Liver (tissue), 9 donors: ENCODE measurements around the gene GNG8. TPM values are rescaled to one million over a fixed set of nuclear protein-coding genes. Genes with fewer than 3 reads are reported as not detected.

ENCODE experiments used
- DNase-seq: peaks from one replicate; pipeline ENCODE4 v3.0.0-alpha.2; 2017; ENCODE audit warnings: low spot score
- H3K27ac ChIP-seq, 2 donors: one replicate each; pipeline ENCODE4 v1.7.0; 2013; ENCODE audit warnings: inconsistent platforms in 2 of 2, low read length in 2 of 2, control low read depth in 1 of 2, low read depth in 1 of 2, mild to moderate bottlenecking in 1 of 2
- H3K27me3 ChIP-seq, 4 donors: one replicate each; pipeline versions ENCODE4 v1.6.1 to v1.7.0; 2013; ENCODE audit warnings: low read length in 3 of 4, inconsistent platforms in 1 of 4, mild to moderate bottlenecking in 1 of 4, moderate library complexity in 1 of 4; ENCODE audit not compliant: control insufficient read depth in 4 of 4, insufficient read depth in 4 of 4
- H3K36me3 ChIP-seq, 4 donors: one replicate each; pipeline versions ENCODE4 v1.6.1 to v1.7.0; 2013; ENCODE audit warnings: low read length in 3 of 4, mild to moderate bottlenecking in 3 of 4, low read depth in 1 of 4, moderate library complexity in 1 of 4; ENCODE audit not compliant: control insufficient read depth in 4 of 4, insufficient read depth in 3 of 4
- H3K4me1 ChIP-seq, 4 donors: one replicate each; pipeline versions ENCODE4 v1.6.1 to v1.7.0; 2013; ENCODE audit warnings: low read length in 3 of 4, mild to moderate bottlenecking in 3 of 4, moderate library complexity in 1 of 4; ENCODE audit not compliant: control insufficient read depth in 4 of 4, insufficient read depth in 4 of 4
- H3K4me3 ChIP-seq, 3 donors: one replicate each; pipeline versions ENCODE4 v1.6.1 to v1.7.0; 2013; ENCODE audit warnings: low read length in 3 of 3, control low read depth in 1 of 3, low read depth in 1 of 3, mild to moderate bottlenecking in 1 of 3
- H3K9ac ChIP-seq, 2 donors: one replicate each; pipeline ENCODE4 v1.7.0; 2013; ENCODE audit warnings: low read length in 2 of 2, mild to moderate bottlenecking in 2 of 2, moderate library complexity in 2 of 2, control low read depth in 1 of 2, low read depth in 1 of 2
- H3K9me3 ChIP-seq, 4 donors: one replicate each; pipeline versions ENCODE4 v1.6.1 to v1.7.0; 2013; ENCODE audit warnings: low read length in 3 of 4; ENCODE audit not compliant: control insufficient read depth in 4 of 4
- ATF3 ChIP-seq: IDR thresholded peaks from 2 replicates; pipeline ENCODE4 v1.6.1; 2016; ENCODE audit warnings: antibody characterized with exemption
- EGR1 ChIP-seq, 2 donors: IDR thresholded peaks; 2 replicates each; pipeline ENCODE4 v1.6.1; 2016 to 2018; ENCODE audit warnings: antibody characterized with exemption in 2 of 2, low read depth in 2 of 2
- FOXA1 ChIP-seq: IDR thresholded peaks from 2 replicates; pipeline ENCODE4 v1.6.1; 2016; ENCODE audit warnings: antibody characterized with exemption
- FOXA2 ChIP-seq: IDR thresholded peaks from 2 replicates; pipeline ENCODE4 v1.6.1; 2016; ENCODE audit warnings: antibody characterized with exemption
- GABPA ChIP-seq, 2 donors: IDR thresholded peaks in 1 of 2; conservative IDR thresholded peaks in 1 of 2; 2 replicates each; pipeline ENCODE4 v1.6.1; 2016; ENCODE audit warnings: antibody characterized with exemption in 2 of 2, mild to moderate bottlenecking in 1 of 2, moderate library complexity in 1 of 2
- HNF4A ChIP-seq, 2 donors: conservative IDR thresholded peaks; 2 replicates each; pipeline ENCODE4 v1.6.1; 2016; ENCODE audit warnings: antibody characterized with exemption in 2 of 2, mild to moderate bottlenecking in 2 of 2
- HNF4G ChIP-seq: IDR thresholded peaks from 2 replicates; pipeline ENCODE4 v1.6.1; 2016; ENCODE audit warnings: antibody characterized with exemption
- JUND ChIP-seq, 2 donors: IDR thresholded peaks; 2 replicates each; pipeline ENCODE4 v1.6.1; 2016; ENCODE audit warnings: antibody characterized with exemption in 2 of 2
- MAX ChIP-seq: IDR thresholded peaks from 2 replicates; pipeline ENCODE4 v1.6.1; 2016; ENCODE audit warnings: antibody characterized with exemption
- NR2F2 ChIP-seq: IDR thresholded peaks from 2 replicates; pipeline ENCODE4 v1.6.1; 2016; ENCODE audit warnings: antibody characterized with exemption
- RAD21 ChIP-seq, 2 donors: IDR thresholded peaks; 2 replicates each; pipeline ENCODE4 v1.6.1; 2016; ENCODE audit warnings: antibody characterized with exemption in 2 of 2, mild to moderate bottlenecking in 2 of 2
- RXRA ChIP-seq, 2 donors: IDR thresholded peaks; 2 replicates each; pipeline ENCODE4 v1.6.1; 2017 to 2018; ENCODE audit warnings: antibody characterized with exemption in 2 of 2, mild to moderate bottlenecking in 1 of 2
- SP1 ChIP-seq: IDR thresholded peaks from 2 replicates; pipeline ENCODE4 v1.6.1; 2018; ENCODE audit warnings: antibody characterized with exemption, mild to moderate bottlenecking
- TAF1 ChIP-seq: conservative IDR thresholded peaks from 2 replicates; pipeline ENCODE4 v1.6.1; 2016; ENCODE audit warnings: antibody characterized with exemption, mild to moderate bottlenecking
- YY1 ChIP-seq: IDR thresholded peaks from 2 replicates; pipeline ENCODE4 v1.6.1; 2016; ENCODE audit warnings: antibody characterized with exemption, mild to moderate bottlenecking
- ZBTB33 ChIP-seq: IDR thresholded peaks from 2 replicates; pipeline ENCODE4 v1.6.1; 2016; ENCODE audit warnings: antibody characterized with exemption
- WGBS: extraction: QIAGEN DNeasy Blood & Tissue Kit; methylation state at CpG from one replicate; pipeline ENCODE4 v1.1.7; 2013; 5-methylcytosine and 5-hydroxymethylcytosine counted together
- polyA plus RNA-seq, 2 donors: library from polyadenylated mRNA; stranded (reverse) in 1 of 2; unstranded in 1 of 2; fragments of 200-250 nt in 1 of 2; fragments of >200 nt in 1 of 2; fragmentation: Nextera tagmentation in 1 of 2; extraction: Ambion mirVana in 1 of 2; gene quantifications; one replicate each; pipeline versions ENCODE4 v1.2.1 to v1.2.3, GENCODE V29; 2013 to 2015
- total RNA-seq, 2 donors: library from RNA; depleted of rRNA; stranded (reverse); fragments of >200 nt; gene quantifications; one replicate each; pipeline ENCODE4 v1.2.3, GENCODE V29; 2014
- TF ChIP-seq, protein P1 (sequence below): fragments of 150-350 bp; IDR thresholded peaks from 2 replicates; pipeline ENCODE4 v1.5.1; 2017; ENCODE audit warnings: improper control_type of control experiment, low read depth, low read length; ENCODE audit not compliant: missing input control
- TF ChIP-seq, protein P2 (sequence below): IDR thresholded peaks from 2 replicates; pipeline ENCODE4 v1.6.1; 2016; ENCODE audit warnings: antibody characterized with exemption, mild to moderate bottlenecking
- donor health status: healthy.
- donor health status: healthy.
- donor health status: healthy.
- donor health status: healthy.
- donor health status: healthy.

GNG8 gene
- total and polyA plus RNA-seq, 4 donors = not detected

GRCh38 chr19:46661020-46661731 is 25.2 kb upstream of the GNG8 start, which contains the start of gene DACT3 (continued):
- TF ChIP-seq ZBTB33 = no peak
- no peak for TF ChIP-seq ATF3
- peak in 1 of 2 donors; percentile 22 for TF ChIP-seq JUND (IDR thresholded peaks at IDR 0.05)
- TF ChIP-seq TAF1 = no peak

- no peak overlapping the region for H3K9ac ChIP-seq
These were observed 24.6 kb upstream of the GNG8 start for GRCh38 chr19:46660551-46661019.

More at GRCh38 chr19:46660551-46661019, 24.6 kb upstream of the GNG8 start:
- no peak for TF ChIP-seq ATF3
- no peak for TF ChIP-seq RAD21 (IDR thresholded peaks at IDR 0.05)
- TF ChIP-seq ZBTB33 = no peak
- TF ChIP-seq HNF4G = no peak
- no peak for TF ChIP-seq HNF4A (conservative IDR thresholded peaks at IDR 0.05)
- no peak for TF ChIP-seq FOXA2
- TF ChIP-seq JUND (IDR thresholded peaks at IDR 0.05) = no peak
- TF ChIP-seq, protein P1, sequence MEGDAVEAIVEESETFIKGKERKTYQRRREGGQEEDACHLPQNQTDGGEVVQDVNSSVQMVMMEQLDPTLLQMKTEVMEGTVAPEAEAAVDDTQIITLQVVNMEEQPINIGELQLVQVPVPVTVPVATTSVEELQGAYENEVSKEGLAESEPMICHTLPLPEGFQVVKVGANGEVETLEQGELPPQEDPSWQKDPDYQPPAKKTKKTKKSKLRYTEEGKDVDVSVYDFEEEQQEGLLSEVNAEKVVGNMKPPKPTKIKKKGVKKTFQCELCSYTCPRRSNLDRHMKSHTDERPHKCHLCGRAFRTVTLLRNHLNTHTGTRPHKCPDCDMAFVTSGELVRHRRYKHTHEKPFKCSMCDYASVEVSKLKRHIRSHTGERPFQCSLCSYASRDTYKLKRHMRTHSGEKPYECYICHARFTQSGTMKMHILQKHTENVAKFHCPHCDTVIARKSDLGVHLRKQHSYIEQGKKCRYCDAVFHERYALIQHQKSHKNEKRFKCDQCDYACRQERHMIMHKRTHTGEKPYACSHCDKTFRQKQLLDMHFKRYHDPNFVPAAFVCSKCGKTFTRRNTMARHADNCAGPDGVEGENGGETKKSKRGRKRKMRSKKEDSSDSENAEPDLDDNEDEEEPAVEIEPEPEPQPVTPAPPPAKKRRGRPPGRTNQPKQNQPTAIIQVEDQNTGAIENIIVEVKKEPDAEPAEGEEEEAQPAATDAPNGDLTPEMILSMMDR = no peak
- TF ChIP-seq NR2F2 = no peak
- no peak for TF ChIP-seq SP1
- no peak for TF ChIP-seq YY1
- TF ChIP-seq GABPA (IDR thresholded peaks at IDR 0.05 in 1 of 2, conservative IDR thresholded peaks at IDR 0.05 in 1 of 2) = no peak
- TF ChIP-seq FOXA1 = no peak
- TF ChIP-seq EGR1 (IDR thresholded peaks at IDR 0.05; ENCODE audit: low read depth in 2 of 2) = no peak
- TF ChIP-seq, protein P2, sequence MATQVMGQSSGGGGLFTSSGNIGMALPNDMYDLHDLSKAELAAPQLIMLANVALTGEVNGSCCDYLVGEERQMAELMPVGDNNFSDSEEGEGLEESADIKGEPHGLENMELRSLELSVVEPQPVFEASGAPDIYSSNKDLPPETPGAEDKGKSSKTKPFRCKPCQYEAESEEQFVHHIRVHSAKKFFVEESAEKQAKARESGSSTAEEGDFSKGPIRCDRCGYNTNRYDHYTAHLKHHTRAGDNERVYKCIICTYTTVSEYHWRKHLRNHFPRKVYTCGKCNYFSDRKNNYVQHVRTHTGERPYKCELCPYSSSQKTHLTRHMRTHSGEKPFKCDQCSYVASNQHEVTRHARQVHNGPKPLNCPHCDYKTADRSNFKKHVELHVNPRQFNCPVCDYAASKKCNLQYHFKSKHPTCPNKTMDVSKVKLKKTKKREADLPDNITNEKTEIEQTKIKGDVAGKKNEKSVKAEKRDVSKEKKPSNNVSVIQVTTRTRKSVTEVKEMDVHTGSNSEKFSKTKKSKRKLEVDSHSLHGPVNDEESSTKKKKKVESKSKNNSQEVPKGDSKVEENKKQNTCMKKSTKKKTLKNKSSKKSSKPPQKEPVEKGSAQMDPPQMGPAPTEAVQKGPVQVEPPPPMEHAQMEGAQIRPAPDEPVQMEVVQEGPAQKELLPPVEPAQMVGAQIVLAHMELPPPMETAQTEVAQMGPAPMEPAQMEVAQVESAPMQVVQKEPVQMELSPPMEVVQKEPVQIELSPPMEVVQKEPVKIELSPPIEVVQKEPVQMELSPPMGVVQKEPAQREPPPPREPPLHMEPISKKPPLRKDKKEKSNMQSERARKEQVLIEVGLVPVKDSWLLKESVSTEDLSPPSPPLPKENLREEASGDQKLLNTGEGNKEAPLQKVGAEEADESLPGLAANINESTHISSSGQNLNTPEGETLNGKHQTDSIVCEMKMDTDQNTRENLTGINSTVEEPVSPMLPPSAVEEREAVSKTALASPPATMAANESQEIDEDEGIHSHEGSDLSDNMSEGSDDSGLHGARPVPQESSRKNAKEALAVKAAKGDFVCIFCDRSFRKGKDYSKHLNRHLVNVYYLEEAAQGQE = no peak
- TF ChIP-seq MAX = no peak
- no peak for TF ChIP-seq TAF1
- no peak for TF ChIP-seq RXRA (IDR thresholded peaks at IDR 0.05)
- Histone ChIP-seq H3K27ac (peak overlapping the region; percentile 32 to 69), H3K36me3 (no peaks in the 10 kb centered on the region), H3K4me1 (peaks cover 5 to 26% (median 12%) of the 10 kb centered on the region in 4 donors), H3K9me3 (no peaks in the 10 kb centered on the region), H3K4me3 (peak overlapping the region in 2 of 3 donors; percentile 6 to 66), H3K27me3 (peaks cover 0 to 7% (median 4%) of the 10 kb centered on the region in 4 donors)
- DNase-seq = no peak
- WGBS = 2% methylated on average over 40 of the region's 40 CpGs
